Stimulated activated CD4-positive, alpha-beta T cell treated with anti-CD3 and anti-CD28 coated beads, Interleukin-15, amount 100 ng/mL, for 48 hours (primary cell): Measurements from ENCODE around the gene PLPP3.

ENCODE experiments used
- DNase-seq, 2 donors: peaks; one replicate each; pipeline ENCODE4 v3.0.0-alpha.2; 2020; ENCODE audit warnings: low read depth in 2 of 2

The PLPP3 gene

GRCh38 chr1:56548571-56548970 lies 30.8 kb downstream of the PLPP3 start:
- no peak for DNase-seq

- no peak for DNase-seq
Observed at GRCh38 chr1:56547977-56548376, 31.4 kb downstream of the PLPP3 start.

GRCh38 chr1:56547473-56547872 lies 31.9 kb downstream of the PLPP3 start:
- no peak for DNase-seq

- no peak for DNase-seq
Observed at GRCh38 chr1:56545711-56546110, 33.7 kb downstream of the PLPP3 start.

DNA sequence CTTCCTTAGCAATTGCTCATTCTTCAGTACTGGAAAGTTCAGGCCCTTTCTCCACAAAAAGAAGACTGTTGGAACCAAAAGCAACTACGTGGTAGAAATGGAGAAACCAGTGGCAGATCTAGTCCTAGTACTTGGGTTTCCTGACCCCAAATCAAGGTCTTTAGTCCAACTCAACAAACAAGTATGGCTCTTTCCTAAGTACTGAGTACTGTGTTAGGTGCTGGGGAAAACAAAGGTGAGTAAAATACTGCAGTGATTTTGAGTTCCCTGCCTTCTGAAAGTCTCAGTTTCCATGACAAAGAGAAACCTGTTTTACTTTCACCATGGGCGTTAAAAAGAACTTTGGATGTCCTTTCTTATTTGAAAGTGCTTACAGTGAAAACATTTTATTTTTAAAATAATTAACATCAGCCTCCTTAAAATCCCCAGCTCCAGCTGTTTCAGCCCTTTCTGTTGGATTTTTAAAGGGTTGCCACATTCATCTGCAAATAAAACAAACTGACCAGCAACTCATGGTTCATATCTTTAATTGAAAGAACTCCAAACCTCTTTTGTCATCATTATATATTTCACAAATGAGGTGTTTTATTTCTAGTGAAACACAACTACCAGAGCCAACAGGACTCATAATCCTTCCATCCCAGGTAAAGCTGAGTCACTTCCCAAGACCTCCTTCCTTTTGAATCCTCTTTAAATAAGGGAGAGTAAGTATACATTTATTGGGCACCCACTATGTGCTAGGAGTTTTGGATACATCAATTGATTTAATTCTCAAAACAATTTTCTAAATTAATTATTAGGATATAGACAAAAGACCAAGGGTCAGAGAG lies 35.4 kb downstream of the PLPP3 start:
- no peak for DNase-seq

- DNase-seq: no peak
Observed at GRCh38 chr1:56542651-56543050, 36.7 kb downstream of the PLPP3 start.

DNA sequence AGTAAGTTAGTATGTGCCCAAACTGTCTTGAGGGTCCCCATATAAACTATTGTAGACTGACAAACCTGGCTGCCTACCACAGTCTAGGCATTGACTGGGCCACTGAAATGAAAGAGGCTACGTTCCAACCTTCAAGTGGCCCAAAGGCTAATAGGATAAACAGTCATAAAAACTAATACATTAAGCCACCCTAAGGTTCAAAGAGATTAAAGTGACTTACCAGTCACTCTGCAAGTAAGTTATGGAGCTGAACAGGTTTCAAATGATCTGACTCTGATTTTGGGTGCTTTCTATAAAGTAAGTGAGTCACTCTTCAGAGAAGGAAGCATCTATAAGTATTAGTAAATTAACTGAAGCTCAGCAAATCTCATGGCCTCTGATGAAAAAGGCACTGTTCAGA lies 38.0 kb downstream of the PLPP3 start:
- DNase-seq: no peak

GRCh38 chr1:56540467-56540866 lies 38.9 kb downstream of the PLPP3 start:
- DNase-seq: no peak

- no peak for DNase-seq
Observed at GRCh38 chr1:56539520-56539931, 39.8 kb downstream of the PLPP3 start.

DNA sequence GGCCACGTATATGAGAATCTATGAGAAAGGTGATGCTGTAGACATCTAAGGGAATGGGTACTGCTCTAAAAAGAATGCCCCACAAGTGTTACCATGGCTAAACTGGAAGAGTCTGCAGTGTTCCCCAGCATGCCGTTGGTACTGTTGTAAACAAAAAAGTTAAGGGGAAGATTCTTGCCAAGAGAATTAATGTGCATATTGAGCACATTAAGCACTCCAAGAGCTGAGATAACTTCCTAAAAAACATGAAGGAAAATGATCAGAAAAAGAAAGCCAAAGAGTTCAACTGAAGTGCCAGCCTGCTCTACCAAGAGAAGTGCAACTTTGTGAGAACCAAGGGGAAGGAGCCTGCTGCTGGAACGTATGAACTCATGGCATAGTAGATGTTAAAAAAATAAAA lies 40.8 kb downstream of the PLPP3 start:
- no peak for DNase-seq

DNA sequence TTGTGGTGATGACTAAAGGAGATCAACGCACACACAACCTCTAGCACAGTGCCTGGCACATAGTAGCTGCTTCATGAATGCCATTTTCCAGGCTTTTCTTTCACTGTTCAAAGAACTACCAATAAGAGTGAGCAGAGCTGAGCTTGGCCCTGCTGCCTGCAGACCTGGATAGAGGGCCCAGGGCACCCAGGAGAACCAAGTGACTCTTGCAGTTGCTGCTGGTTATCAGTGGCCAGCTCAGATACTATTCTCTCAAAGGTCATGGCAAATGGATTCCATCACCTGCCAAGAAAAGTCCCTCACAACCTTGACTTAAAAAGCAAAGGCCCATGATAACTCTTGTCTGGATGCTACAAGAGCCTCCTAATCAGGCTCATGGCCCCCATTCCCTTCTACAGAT lies 41.7 kb downstream of the PLPP3 start:
- DNase-seq: no peak

- DNase-seq: no peak
Observed at GRCh38 chr1:56535939-56536338, 43.4 kb downstream of the PLPP3 start.

- no peak for DNase-seq
Observed at GRCh38 chr1:56535362-56535761, 44.0 kb downstream of the PLPP3 start.

DNA sequence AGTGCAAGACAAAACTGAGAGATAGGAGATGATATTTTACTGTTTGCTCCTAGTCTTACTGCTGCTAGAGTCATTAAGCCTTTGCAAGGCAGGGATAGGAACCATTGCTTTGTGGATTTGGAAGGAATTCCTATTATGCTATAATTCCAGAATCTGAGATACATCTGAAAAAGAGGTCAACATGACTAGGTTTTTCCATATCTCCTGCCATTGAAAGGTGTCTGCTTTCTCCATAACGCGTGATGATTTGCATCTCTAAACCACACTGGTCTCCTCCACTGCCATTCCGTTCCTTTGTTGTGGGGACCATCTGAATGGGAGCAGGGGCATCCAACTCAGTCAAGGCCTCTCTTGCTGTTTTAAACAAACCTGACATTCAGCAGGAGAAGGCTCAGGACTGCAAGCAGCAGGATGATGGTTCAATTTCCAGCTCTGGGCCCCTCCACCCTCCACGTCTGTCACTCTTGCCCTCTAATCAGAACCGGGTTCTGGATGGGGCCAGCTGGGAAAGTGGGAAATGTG lies 45.2 kb downstream of the PLPP3 start:
- DNase-seq: no peak

GRCh38 chr1:56533621-56534020 lies 45.7 kb downstream of the PLPP3 start:
- DNase-seq: no peak

- no peak for DNase-seq
Observed at GRCh38 chr1:56533197-56533596, 46.2 kb downstream of the PLPP3 start.

DNA sequence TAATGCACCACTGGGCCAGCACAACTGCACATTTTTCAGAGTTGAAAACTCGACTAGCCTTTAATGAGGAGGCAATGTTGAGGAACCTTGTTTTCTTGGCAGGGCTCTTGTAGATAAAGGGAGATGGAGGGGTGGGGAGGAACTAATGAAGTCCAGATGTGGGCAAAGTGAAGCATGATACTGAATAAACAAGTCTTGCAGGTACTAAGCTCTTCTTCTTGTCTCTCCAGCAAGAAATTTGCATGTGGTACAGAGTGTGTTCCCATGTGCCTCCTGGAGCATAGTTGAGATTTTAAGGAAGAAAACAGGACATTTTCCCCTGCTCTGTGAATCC lies 47.0 kb downstream of the PLPP3 start:
- no peak for DNase-seq

DNA sequence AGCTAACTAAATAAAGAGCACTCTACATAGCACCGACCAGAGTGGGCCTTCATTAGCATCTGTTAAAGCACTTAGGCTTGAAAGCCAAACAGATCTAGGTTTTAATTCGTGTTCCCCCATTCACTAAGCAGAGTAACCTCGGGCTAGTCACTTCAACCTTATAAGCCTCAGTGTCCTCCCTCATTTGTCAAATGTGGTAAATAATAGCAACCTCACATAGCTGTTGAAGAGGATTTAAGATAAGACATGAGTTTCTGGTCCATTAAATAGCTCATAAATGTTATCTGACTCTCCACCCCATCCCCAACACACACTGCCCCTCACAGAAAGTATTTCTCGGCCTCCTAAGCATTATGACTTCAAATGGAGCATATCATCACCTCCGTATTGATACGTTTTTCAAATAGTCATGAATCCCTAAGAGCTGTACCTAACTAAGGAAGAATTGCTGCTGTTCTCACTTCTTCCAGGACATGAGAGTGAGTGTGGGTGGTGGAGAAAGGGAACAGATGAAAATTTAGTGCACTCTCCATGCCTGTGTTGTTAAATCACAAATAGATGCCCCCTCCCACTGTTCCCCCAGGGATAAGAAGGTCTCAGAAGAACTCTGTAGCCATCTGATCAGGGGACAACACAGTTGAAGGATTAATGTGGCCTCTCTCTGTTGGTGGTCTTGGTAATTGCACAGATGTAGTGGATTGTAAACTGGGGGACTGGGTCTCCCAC lies 47.6 kb downstream of the PLPP3 start:
- DNase-seq: no peak

DNA sequence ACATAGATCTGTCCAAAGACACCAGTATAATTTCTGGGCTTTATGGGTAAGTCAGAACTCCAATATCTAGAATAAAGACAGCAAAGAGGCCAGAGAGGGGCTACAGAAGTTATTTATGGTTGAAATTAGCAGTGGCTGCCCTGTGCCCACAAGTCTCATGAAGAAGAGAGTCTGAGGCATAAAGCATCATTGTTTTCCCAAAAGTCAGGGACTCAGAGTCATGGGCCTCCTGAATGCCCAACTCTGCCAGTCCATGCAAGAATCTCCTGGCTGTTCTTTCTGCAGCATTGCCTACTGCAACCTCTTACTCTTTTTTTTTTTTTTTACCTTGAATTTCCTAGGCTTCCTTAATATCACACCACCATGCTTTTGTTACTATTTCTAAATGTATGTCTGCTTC lies 49.6 kb downstream of the PLPP3 start:
- no peak for DNase-seq

DNA sequence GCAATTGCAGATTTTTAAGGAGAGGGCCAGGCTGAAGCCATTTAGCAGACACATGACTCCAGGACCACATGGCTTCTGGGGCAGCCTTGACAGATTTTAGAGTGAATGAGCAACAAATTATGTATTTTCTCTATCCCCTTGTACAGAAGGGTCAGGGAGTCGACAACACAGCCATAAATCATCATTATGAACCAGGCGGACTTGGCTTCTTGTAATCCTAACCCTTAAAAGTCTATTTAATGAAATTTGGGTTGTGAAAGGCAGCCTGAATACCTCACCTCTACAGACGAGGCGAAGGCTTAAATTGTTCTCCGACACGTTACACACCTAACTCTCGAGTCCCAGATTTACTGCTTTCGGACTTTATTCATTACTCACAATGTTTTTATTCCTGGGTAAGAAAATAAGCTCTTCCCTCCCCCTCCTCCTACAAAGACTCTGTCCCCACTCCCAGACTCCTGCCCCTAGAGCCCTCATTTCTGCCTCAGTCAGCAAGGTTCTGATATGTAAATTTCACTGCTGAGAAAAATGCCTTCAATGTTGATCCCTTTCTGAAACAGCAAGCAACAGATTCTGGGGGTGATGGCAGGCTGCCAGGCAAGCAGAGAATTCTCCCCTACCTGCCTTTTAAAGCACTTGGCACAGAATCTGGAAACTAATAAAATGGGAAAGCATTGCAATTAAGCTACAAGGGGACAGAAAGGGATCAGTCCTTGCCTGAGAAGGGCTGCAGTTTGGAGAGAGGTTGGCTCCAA lies 51.6 kb downstream of the PLPP3 start:
- DNase-seq: no peak

DNA sequence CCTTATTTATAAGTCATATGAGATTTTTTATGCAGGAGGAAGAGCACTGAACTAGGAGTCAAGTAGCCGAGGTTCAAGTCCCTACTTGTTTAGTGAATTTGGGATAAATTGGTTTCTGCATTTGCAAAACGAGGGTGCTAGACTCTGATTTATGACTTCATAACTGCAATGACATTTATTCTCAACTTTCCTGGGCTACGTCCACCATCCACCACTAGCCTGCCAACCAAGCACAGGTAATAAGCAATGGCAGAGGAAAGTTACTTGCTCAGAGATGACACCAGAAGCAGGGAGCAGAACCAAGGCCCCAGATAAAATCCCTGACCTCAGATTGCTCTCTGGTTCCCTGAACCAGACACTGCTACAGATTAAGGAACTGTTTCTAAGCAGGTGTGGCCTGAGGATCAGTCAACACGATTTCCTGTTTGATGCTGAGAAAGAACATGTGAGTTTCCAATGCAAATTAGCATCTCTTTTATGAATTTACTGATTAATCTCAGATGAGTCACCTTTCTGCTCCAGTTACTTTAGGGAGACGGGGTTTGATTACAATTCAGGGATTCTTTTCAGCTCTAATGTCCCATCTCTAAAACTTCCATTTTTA lies 52.7 kb downstream of the PLPP3 start:
- DNase-seq: no peak

- no peak for DNase-seq
Observed at GRCh38 chr1:56525489-56526041, 53.8 kb downstream of the PLPP3 start.
